Choroid plexus epithelial cell (primary cell): ENCODE results near the gene MAD2L1.
"Not testable (repeated sequence)": the region's sequence is repeated elsewhere in the genome, so short reads cannot be mapped to it uniquely, and the experiment has no call there.

Experiments used
- DNase-seq: peaks from one replicate; pipeline ENCODE4 v3.0.0-alpha.2; 2010; ENCODE audit warnings: low read depth
- H3K4me3 ChIP-seq: 2 replicates; pipeline ENCODE4 v1.5.1; 2011; ENCODE audit warnings: low read depth, mild to moderate bottlenecking, control low read depth, low read length, moderate library complexity
- CTCF ChIP-seq: conservative IDR thresholded peaks from 2 replicates; pipeline ENCODE4 v1.5.1; 2011; ENCODE audit warnings: low read depth, mild to moderate bottlenecking, control low read depth, inconsistent platforms, low read length, moderate library complexity

MAD2L1 gene

DNA sequence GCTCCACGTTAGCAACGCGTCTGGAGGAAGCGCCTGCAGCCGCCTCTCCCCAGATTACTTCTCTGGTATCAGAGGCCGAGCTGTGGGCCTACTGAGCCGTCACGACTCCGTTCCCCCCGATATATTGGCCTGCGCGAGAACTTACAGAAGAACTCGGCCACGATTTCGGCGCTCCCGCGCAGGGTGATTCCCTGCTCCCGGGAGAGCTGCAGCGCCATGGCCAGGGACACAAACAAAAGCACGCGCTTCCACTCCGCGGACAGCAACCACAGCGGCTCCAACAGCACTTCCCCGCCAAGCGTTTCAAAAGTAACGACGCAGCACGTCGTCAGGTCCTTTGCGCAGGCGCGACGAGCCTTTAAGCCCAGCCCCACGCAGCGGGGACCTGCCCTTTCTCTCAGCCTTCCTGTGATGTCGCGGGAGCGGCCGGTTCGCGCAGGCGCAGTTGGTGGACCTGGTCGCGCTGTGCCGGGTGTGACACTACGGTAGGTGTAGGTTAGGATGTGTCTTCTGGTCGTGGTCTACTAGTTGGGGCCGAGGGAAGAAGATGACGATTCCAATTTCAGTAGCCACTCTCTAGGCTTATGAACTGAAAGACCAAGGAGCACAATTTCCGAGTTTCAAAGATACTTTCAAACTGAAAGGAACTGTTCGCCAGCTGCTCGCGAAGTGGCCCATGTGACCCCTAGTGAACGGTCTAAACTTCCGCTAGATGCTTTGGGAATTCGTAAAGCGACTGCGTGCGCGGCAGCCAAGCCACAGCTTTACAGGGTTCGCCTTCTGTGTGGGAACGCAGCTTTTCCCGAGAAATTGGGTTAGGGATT lies at the start of gene MAD2L1:
Gene MAD2L1, minus strand, starts transcription at position 332 of the 824 bp plus-strand sequence. Its CDS starts 114 bp downstream, at position 218.
- peak; percentile 99 for DNase-seq
- no peak for TF ChIP-seq CTCF
- H3K4me3 ChIP-seq = peak within 1 kb of the TSS; percentile 71

GRCh38 chr4:120111745-120112144 lies 45.1 kb upstream of the MAD2L1 start:
- no peak for TF ChIP-seq CTCF
- no peak overlapping the region for H3K4me3 ChIP-seq
- DNase-seq = no peak

DNA sequence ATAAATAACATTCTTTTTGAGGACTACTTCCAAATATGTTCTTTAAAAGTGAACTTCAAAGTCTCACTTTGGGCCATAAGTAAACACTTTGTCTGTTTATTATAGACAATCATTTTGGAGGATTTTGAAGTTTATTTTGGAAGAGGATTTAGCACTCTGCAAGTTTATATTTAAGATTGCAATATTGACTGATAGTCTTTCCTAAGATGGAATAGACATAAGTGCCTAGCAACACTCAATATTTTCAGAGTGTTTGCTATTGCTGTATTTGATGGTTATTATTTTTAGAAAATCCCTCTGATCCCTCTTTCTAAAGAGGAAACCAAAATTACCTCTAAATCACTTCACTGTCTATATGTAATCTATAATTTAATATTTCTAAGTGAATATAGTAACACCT lies 42.8 kb upstream of the MAD2L1 start:
- DNase-seq = no peak
- no peak for TF ChIP-seq CTCF
- H3K4me3 ChIP-seq = no peak overlapping the region

DNA sequence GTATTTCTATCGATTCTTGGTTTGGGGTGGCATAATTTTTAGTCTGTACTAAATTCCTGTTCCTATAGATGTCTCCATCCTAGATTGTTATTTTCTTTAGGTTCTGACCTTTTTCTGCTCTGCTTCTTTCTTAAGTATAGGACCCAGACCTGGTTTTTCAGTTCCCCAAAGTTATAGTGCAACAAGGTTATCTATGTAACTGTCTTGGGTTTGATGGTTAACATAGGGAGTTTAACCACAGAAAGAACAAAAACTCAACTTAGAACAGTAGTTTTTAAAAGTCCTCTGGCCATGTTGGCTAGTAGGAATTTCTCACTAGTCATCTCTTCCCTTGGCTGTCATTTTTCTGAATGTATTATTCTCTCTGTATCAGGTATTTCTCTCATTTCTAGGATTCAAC lies 38.8 kb upstream of the MAD2L1 start:
- DNase-seq = no peak
- no peak overlapping the region for H3K4me3 ChIP-seq
- TF ChIP-seq CTCF = no peak

- H3K4me3 ChIP-seq = no peak overlapping the region
- TF ChIP-seq CTCF = no peak
- DNase-seq = no peak
These were observed 30.1 kb upstream of the MAD2L1 start for GRCh38 chr4:120096508-120097297.

DNA sequence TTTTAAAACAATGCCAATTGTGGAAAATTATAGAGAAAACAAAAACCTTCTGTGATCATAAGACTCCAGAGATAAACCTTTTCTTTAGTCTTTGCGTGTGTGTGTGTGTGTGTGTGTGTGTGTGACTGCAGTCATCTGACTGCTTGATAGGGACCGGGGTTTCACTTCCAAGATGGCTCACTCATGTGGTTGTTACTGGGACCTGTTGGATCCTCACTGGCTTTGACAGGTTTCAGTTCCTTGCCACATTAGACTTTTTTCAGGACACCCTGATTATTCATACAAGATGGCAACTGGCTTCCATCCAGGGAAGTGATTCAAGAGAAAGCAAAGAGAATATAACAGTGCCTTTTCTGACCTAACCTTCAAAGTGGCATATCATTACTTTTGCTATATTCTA lies 21.9 kb upstream of the MAD2L1 start:
- DNase-seq = no peak
- no peak for TF ChIP-seq CTCF
- no peak overlapping the region for H3K4me3 ChIP-seq

DNA sequence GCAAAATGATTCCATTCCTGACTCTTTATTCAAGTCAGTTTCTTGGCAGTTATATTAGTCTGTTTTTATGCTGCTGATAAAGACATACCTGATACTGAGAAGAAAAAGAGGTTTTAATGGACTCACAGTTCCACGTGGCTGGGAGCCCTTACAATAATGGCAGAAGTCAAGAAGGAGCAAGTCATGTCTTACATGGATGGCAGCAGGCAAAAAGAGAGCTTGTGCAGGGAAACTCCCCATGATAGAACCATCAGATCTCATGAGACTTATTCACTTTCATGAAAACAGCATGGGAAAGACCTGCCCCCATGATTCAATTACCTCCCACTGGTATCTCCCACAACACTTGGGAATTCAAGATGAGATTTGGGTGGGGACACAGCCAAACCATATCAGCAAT lies 21.4 kb upstream of the MAD2L1 start:
- H3K4me3 ChIP-seq = not testable (repeated sequence)

More for the DNA sequence above, 21.4 kb upstream of the MAD2L1 start:
- not testable (repeated sequence) for DNase-seq
